Peyer's patch (tissue), 4 donors: Measurements from ENCODE around the gene ADGRE3.

Source experiments
- POLR2A ChIP-seq, 2 donors: fragments of 450-650 bp; IDR thresholded peaks; one replicate each; pipeline ENCODE4 v1.5.1; 2017; ENCODE audit warnings: antibody characterized with exemption in 2 of 2, mild to moderate bottlenecking in 2 of 2, moderate library complexity in 2 of 2
- TF ChIP-seq, protein P1 (sequence below), 6 experiments: fragments of 450-650 bp in 4 of 6; fragments of 200-600 bp in 2 of 6; sonication (generic) in 1 of 6; IDR thresholded peaks; one replicate each; pipeline ENCODE4 v1.5.1; 2017 to 2019; ENCODE audit warnings: antibody characterized with exemption in 6 of 6, mild to moderate bottlenecking in 3 of 6, moderate library complexity in 1 of 6

DNA sequence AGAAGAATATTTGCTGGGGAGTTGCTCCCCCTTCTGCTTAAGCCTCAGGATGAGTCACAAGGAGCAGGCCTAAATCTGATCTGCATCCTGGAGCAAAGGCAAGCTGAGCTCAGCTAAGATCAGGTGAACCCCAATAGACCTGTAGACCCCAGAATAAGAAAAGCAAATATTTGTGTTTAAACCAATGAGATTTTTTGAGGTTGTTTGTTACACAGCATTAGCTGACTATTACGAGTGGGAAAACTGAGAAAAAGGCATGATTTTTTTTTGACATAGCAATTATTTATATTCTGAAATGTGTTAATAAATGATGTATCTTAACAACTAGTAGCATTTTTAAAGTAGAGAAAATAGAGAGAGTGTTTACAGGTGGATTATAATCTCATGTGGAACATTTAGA lies 45.1 kb downstream of the ADGRE3 start:
- TF ChIP-seq, protein P1, sequence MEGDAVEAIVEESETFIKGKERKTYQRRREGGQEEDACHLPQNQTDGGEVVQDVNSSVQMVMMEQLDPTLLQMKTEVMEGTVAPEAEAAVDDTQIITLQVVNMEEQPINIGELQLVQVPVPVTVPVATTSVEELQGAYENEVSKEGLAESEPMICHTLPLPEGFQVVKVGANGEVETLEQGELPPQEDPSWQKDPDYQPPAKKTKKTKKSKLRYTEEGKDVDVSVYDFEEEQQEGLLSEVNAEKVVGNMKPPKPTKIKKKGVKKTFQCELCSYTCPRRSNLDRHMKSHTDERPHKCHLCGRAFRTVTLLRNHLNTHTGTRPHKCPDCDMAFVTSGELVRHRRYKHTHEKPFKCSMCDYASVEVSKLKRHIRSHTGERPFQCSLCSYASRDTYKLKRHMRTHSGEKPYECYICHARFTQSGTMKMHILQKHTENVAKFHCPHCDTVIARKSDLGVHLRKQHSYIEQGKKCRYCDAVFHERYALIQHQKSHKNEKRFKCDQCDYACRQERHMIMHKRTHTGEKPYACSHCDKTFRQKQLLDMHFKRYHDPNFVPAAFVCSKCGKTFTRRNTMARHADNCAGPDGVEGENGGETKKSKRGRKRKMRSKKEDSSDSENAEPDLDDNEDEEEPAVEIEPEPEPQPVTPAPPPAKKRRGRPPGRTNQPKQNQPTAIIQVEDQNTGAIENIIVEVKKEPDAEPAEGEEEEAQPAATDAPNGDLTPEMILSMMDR (IDR thresholded peaks at IDR 0.05), result no peak
- TF ChIP-seq POLR2A (IDR thresholded peaks at IDR 0.05), result no peak
